ENCODE measurements around the gene FYCO1.

- no peak for TF ChIP-seq POLR2A (IDR thresholded peaks at IDR 0.05)
- TF ChIP-seq CTCF (IDR thresholded peaks at IDR 0.05) = no peak
- no peak for TF ChIP-seq EP300 (IDR thresholded peaks at IDR 0.05)
Observed at GRCh38 chr3:45946875-45947274, 48.7 kb downstream of the FYCO1 start.
